K562 (cell line): ENCODE results near the gene AMZ2. TPM values are rescaled to one million over a fixed set of nuclear protein-coding genes. Genes with fewer than 3 reads are reported as not detected.

ENCODE experiments used
- ATAC-seq: fragments of 200-7000 bp; cut with Tn5 transposase; 3 replicates; pipeline ENCODE4 v1.9.1; 2020; ENCODE audit warnings: moderate library complexity
- BruUV-seq: library from RNA; stranded (reverse); fragments of 400-500 nt; replicated peaks from 2 replicates; lab custom pipeline; 2021; lab: Mats Ljungman, UMichigan
- CTCF ChIA-PET: fragments of 300-600 bp; formaldehyde crosslinking; extraction: SDS; loops from one replicate; lab custom pipeline; 2021; ENCODE audit warnings: low intra/inter-chr PET ratio; lab: Yijun Ruan, JAX
- POLR2A ChIA-PET: fragments of 300-600, 350-650 bp; sonication (Branson Sonifier 250); formaldehyde crosslinking; extraction: SDS; loops from one replicate; lab custom pipeline; 2021; ENCODE audit warnings: antibody characterized with exemption, inconsistent platforms; lab: Yijun Ruan, JAX
- DNase-seq, 4 experiments: peaks; one replicate each; pipeline versions ENCODE4 v3.0.0 to v3.0.0-alpha.2; 2011 to 2018; ENCODE audit warnings: low spot score in 3 of 4, mixed read lengths in 3 of 4; ENCODE audit errors: extremely low read depth in 1 of 4
- FAIRE-seq: peaks from 2 replicates; lab custom pipeline; 2011; peaks lifted over from hg19 to GRCh38; lab: Jason Lieb, UNC
- H2AFZ ChIP-seq: 2 replicates; pipeline ENCODE4 v1.6.0; 2011; ENCODE audit warnings: low read depth, low read length, control low read depth, inconsistent platforms
- H3K27ac ChIP-seq: fragments of 200-600 bp; 3 replicates; pipeline ENCODE4 v1.8.0; 2011; ENCODE audit warnings: low read depth, mild to moderate bottlenecking, control low read depth, inconsistent platforms, low read length, moderate library complexity, mixed read lengths; ENCODE audit errors: extremely low read depth
- H3K27me3 ChIP-seq, 2 experiments: fragments of 300-600 bp in 1 of 2; 2 replicates in 1 of 2; 3 replicates in 1 of 2; pipeline versions ENCODE4 v1.6.0 to v1.8.0; 2011; ENCODE audit warnings: inconsistent platforms in 2 of 2, low read length in 2 of 2, mild to moderate bottlenecking in 1 of 2, mixed read lengths in 1 of 2, moderate library complexity in 1 of 2; ENCODE audit not compliant: control insufficient read depth in 2 of 2, insufficient read depth in 2 of 2
- H3K36me3 ChIP-seq: fragments of 300-600 bp; 3 replicates; pipeline ENCODE4 v1.8.0; 2011; ENCODE audit warnings: mild to moderate bottlenecking, low read length, inconsistent platforms; ENCODE audit not compliant: control insufficient read depth, insufficient read depth
- H3K4me1 ChIP-seq, 2 experiments: fragments of 200-600 bp in 1 of 2; replicated peaks in 1 of 2; 2 replicates in 1 of 2; 3 replicates in 1 of 2; pipeline versions ENCODE4 v1.5.1 to v1.8.0; 2011; ENCODE audit warnings: inconsistent platforms in 2 of 2, low read length in 2 of 2, mild to moderate bottlenecking in 1 of 2, mixed read lengths in 1 of 2, moderate library complexity in 1 of 2; ENCODE audit not compliant: control insufficient read depth in 2 of 2, insufficient read depth in 2 of 2
- H3K4me2 ChIP-seq: 2 replicates; pipeline ENCODE4 v1.6.1; 2011; ENCODE audit warnings: low read length, control low read depth, inconsistent platforms, mixed read lengths; ENCODE audit not compliant: insufficient read depth
- H3K4me3 ChIP-seq: fragments of 200-600 bp; sonication (generic), shearing (Covaris generic); 2 replicates; pipeline ENCODE4 v1.5.1; 2016; ENCODE audit warnings: control low read depth, inconsistent platforms
- H3K79me2 ChIP-seq: fragments of 200-600 bp; 3 replicates; pipeline ENCODE4 v1.8.0; 2011; ENCODE audit warnings: low read length, inconsistent platforms; ENCODE audit not compliant: control insufficient read depth, insufficient read depth
- H3K9ac ChIP-seq, 2 experiments: 2 replicates each; pipeline versions ENCODE4 v1.6.0 to v1.6.1; 2011; ENCODE audit warnings: low read depth in 2 of 2, low read length in 2 of 2, control low read depth in 1 of 2, inconsistent platforms in 1 of 2, mild to moderate bottlenecking in 1 of 2, mixed read lengths in 1 of 2; ENCODE audit not compliant: insufficient read depth in 1 of 2
- H3K9me1 ChIP-seq: one replicate; pipeline ENCODE4 v1.6.0; 2011; ENCODE audit warnings: inconsistent platforms, mild to moderate bottlenecking, low read length, moderate library complexity; ENCODE audit not compliant: control insufficient read depth, insufficient read depth
- H3K9me3 ChIP-seq: replicated peaks from 2 replicates; pipeline ENCODE4 v1.5.1; 2011; ENCODE audit warnings: low read depth, low read length, inconsistent platforms; ENCODE audit not compliant: control insufficient read depth, insufficient read depth
- H4K20me1 ChIP-seq: replicated peaks from 2 replicates; pipeline ENCODE4 v1.6.1; 2011; ENCODE audit warnings: low read length, inconsistent platforms, mixed read lengths; ENCODE audit not compliant: control insufficient read depth, insufficient read depth
- CBFA2T3 ChIP-seq: fragments of 450-650 bp; IDR thresholded peaks from 2 replicates; pipeline ENCODE4 v1.6.1; 2017
- CHD1 ChIP-seq: fragments of 200-600 bp; sonication (generic); IDR thresholded peaks from one replicate; pipeline ENCODE4 v1.6.1; 2012; ENCODE audit warnings: mild to moderate bottlenecking, moderate library complexity, low read length, inconsistent platforms
- DACH1 ChIP-seq: fragments of 450-650 bp; IDR thresholded peaks from 2 replicates; pipeline ENCODE4 v1.6.1; 2018; ENCODE audit not compliant: partially characterized antibody
- FOXM1 ChIP-seq, 2 experiments: fragments of 450-650 bp in 1 of 2; sonication (generic) in 1 of 2; formaldehyde crosslinking in 1 of 2; IDR thresholded peaks; 2 replicates each; pipeline versions ENCODE4 v1.6.1 to v1.9.0; 2017 to 2022; ENCODE audit warnings: low read depth in 2 of 2, mild to moderate bottlenecking in 2 of 2, missing genetic modification reagents in 1 of 2, moderate library complexity in 1 of 2
- GATA2 ChIP-seq: sonication (generic); formaldehyde crosslinking; IDR thresholded peaks from 2 replicates; pipeline ENCODE4 v1.4.0; 2020; ENCODE audit warnings: mild to moderate bottlenecking, missing genetic modification reagents
- HNRNPH1 ChIP-seq: fragments of 200-400 bp; formaldehyde crosslinking; optimal IDR thresholded peaks from 2 replicates; pipeline ENCODE3; 2017; ENCODE audit warnings: low read depth, mild to moderate bottlenecking, low read length, moderate library complexity
- KDM4B ChIP-seq, 2 experiments: fragments of 450-650 bp in 1 of 2; sonication (generic) in 1 of 2; IDR thresholded peaks; 2 replicates each; pipeline ENCODE4 v1.6.1; 2016 to 2017; ENCODE audit warnings: borderline replicate concordance in 2 of 2, antibody characterized with exemption in 1 of 2, low read depth in 1 of 2, mild to moderate bottlenecking in 1 of 2
- POLR3A ChIP-seq: IDR thresholded peaks from 2 replicates; pipeline ENCODE4 v1.6.1; 2011; ENCODE audit warnings: borderline replicate concordance, mild to moderate bottlenecking, moderate library complexity; ENCODE audit not compliant: insufficient read length, insufficient read depth; ENCODE audit errors: extremely low read depth
- PTBP1 ChIP-seq: fragments of 200-400 bp; formaldehyde crosslinking; IDR thresholded peaks from 2 replicates; pipeline ENCODE4 v1.6.1; 2017; ENCODE audit warnings: low read depth, low read length
- SIN3A ChIP-seq, 2 experiments: fragments of 150-350 bp in 1 of 2; IDR thresholded peaks; 2 replicates each; pipeline ENCODE4 v1.6.1; 2011 to 2016; ENCODE audit warnings: borderline replicate concordance in 2 of 2, low read depth in 2 of 2, low read length in 2 of 2, mild to moderate bottlenecking in 2 of 2, moderate library complexity in 2 of 2; ENCODE audit not compliant: control insufficient read depth in 1 of 2
- ZNF354B ChIP-seq: fragments of 250-450 bp; sonication (Bioruptor Pico); IDR thresholded peaks from 2 replicates; pipeline ENCODE4 v1.4.0; 2020
- ZNF639 ChIP-seq, 2 experiments: fragments of 200-800 bp in 1 of 2; sonication (Bioruptor generic) in 1 of 2; sonication (generic) in 1 of 2; formaldehyde crosslinking in 1 of 2; IDR thresholded peaks in 1 of 2; conservative IDR thresholded peaks in 1 of 2; 2 replicates each; pipeline versions ENCODE4 v1.5.0 to v1.6.1; 2016 to 2020; ENCODE audit warnings: missing compliant biosample characterization in 1 of 2, missing genetic modification characterization in 1 of 2, missing genetic modification reagents in 1 of 2
- WGBS: fragments of 100-300 bp; shearing (Covaris generic); methylation state at CpG from one replicate; pipeline ENCODE4 v1.1.6; 2016; ENCODE audit warnings: low coverage, mixed read lengths; ENCODE audit not compliant: insufficient coverage; ENCODE audit errors: missing lambda C conversion rate; 5-methylcytosine and 5-hydroxymethylcytosine counted together
- in situ Hi-C: fragments of 300-500 bp; cut with MboI; formaldehyde crosslinking; loops from 4 replicates; pipeline ENCODE4 v1.15.0; 2018; ENCODE audit warnings: inconsistent platforms, mixed read lengths
- intact Hi-C: fragments of 100-400 bp; cut with micrococcal nuclease; formaldehyde crosslinking; loops from 2 replicates; pipeline ENCODE4 v1.14.2; 2022
- polyA plus RNA-seq, 8 experiments: library from polyadenylated mRNA; depleted of rRNA in 4 of 8; stranded (reverse) in 5 of 8; unstranded in 3 of 8; fragments of >200 nt; fragmentation: Nextera tagmentation in 2 of 8; fragmentation: Illumina TruSeq in 1 of 8; extraction: Ambion mirVana in 2 of 8; extraction: Trizol in 1 of 8; gene quantifications; 2 replicates each; pipeline versions ENCODE4 v1.2.1 to v1.2.3, GENCODE V29; 2011 to 2014; ENCODE audit warnings: inconsistent platforms in 1 of 8, missing spikeins in 1 of 8
- total RNA-seq, 7 experiments: library from RNA; depleted of rRNA in 6 of 7; stranded (reverse); fragments of >200 nt in 6 of 7; fragmentation: Illumina TruSeq in 2 of 7; extraction: Trizol in 2 of 7; gene quantifications; 2 replicates each; pipeline versions ENCODE4 v1.2.1 to v1.2.3, GENCODE V29; 2011 to 2021; ENCODE audit warnings: low replicate concordance in 1 of 7

The AMZ2 gene
- total and polyA plus RNA-seq, 9 of the 15 experiments (the other 6 are each of a cell fraction or from before 2014, with no cell fraction given) = 22.6 to 92.2 (median 52.6) TPM

- TF ChIP-seq ZNF639 (CRISPR knock-in tag; conservative IDR thresholded peaks at IDR 0.05 in 1 of 2, IDR thresholded peaks at IDR 0.05 in 1 of 2) = no peak
- TF ChIP-seq CHD1 = no peak
Observed at GRCh38 chr17:68238164-68238870, 9.5 kb upstream of the AMZ2 start (continued).

- H3K9me1 ChIP-seq = no peaks in the 10 kb centered on the region
- POLR2A ChIA-PET = no interaction called here
- BruUV-seq = no TSS peak
- intact Hi-C loops (no loop called here), in situ Hi-C loops (no loop called here)
- H3K36me3 ChIP-seq = no peaks in the 10 kb centered on the region
- H3K4me1 ChIP-seq = no peaks in the 10 kb centered on the region; a peak in 1 of 5 replicates
- H3K27me3 ChIP-seq = no peaks in the 10 kb centered on the region
- FAIRE-seq (no peak), ATAC-seq (no peak), DNase-seq (no peak)
- no peak overlapping the region for H3K4me2 ChIP-seq
- H3K4me3 ChIP-seq = no peak overlapping the region
- no peak overlapping the region for H2AFZ ChIP-seq
- no peak overlapping the region for H3K9ac ChIP-seq
- CTCF ChIA-PET = no interaction called here
- H3K79me2 ChIP-seq = no peaks in the 10 kb centered on the region
- H3K27ac ChIP-seq = no peak overlapping the region
- H3K9me3 ChIP-seq = no peaks in the 10 kb centered on the region
- no peak for TF ChIP-seq KDM4B (IDR thresholded peaks at IDR 0.05; ENCODE audit: borderline replicate concordance in 2 of 2, low read depth in 1 of 2)
- no peak for TF ChIP-seq SIN3A (IDR thresholded peaks at IDR 0.05; ENCODE audit: borderline replicate concordance in 2 of 2, control insufficient read depth in 1 of 2, low read depth in 2 of 2, low read length in 2 of 2)
- no peak for TF ChIP-seq CBFA2T3
- no peak for TF ChIP-seq POLR3A
- TF ChIP-seq HNRNPH1 = no peak
- TF ChIP-seq ZNF354B = no peak
- no peak for TF ChIP-seq DACH1
- no peak for TF ChIP-seq FOXM1 (IDR thresholded peaks at IDR 0.05; ENCODE audit: low read depth)
- no peak for TF ChIP-seq FOXM1 (CRISPR knock-in tag; IDR thresholded peaks at IDR 0.05; ENCODE audit: low read depth)
- TF ChIP-seq PTBP1 = no peak
- no peak for TF ChIP-seq GATA2 (CRISPR knock-in tag)
- H4K20me1 ChIP-seq = no peaks in the 10 kb centered on the region
- 15% methylated on average over 3 of the region's 3 CpGs for WGBS
Observed at GRCh38 chr17:68238871-68239253, 9.0 kb upstream of the AMZ2 start.
